DND-41 (cell line): Measurements from ENCODE around the gene C19orf47.

Experiments used
- ATAC-seq: fragments of 200-7000 bp; cut with Tn5 transposase; 3 replicates; pipeline ENCODE4 v1.9.1; 2021; ENCODE audit warnings: low read depth; ENCODE audit not compliant: insufficient read depth
- DNase-seq: peaks from one replicate; pipeline ENCODE4 v3.0.0-alpha.2; 2020
- H2AFZ ChIP-seq: 2 replicates; pipeline ENCODE4 v1.6.0; 2012; ENCODE audit warnings: low read depth, low read length
- H3K27ac ChIP-seq: 2 replicates; pipeline ENCODE4 v1.5.1; 2012; ENCODE audit warnings: low read length, inconsistent platforms
- H3K27me3 ChIP-seq: fragments of 200-600 bp; sonication (generic); 2 replicates; pipeline ENCODE4 v1.6.0; 2012; ENCODE audit warnings: low read length, mild to moderate bottlenecking, inconsistent platforms; ENCODE audit not compliant: insufficient read depth, poor library complexity
- H3K36me3 ChIP-seq: 2 replicates; pipeline ENCODE4 v1.5.1; 2012; ENCODE audit warnings: low read length, inconsistent platforms; ENCODE audit not compliant: insufficient read depth
- H3K4me1 ChIP-seq: 2 replicates; pipeline ENCODE4 v1.5.1; 2012; ENCODE audit warnings: mild to moderate bottlenecking, low read length; ENCODE audit not compliant: insufficient read depth
- H3K4me2 ChIP-seq: 2 replicates; pipeline ENCODE4 v1.6.0; 2012; ENCODE audit warnings: mild to moderate bottlenecking, moderate library complexity, low read length, inconsistent platforms; ENCODE audit not compliant: insufficient read depth
- H3K4me3 ChIP-seq, 2 experiments: fragments of 200-600 bp in 1 of 2; shearing (Covaris generic) in 1 of 2; 2 replicates each; pipeline ENCODE4 v1.5.1; 2012 to 2016; ENCODE audit warnings: inconsistent platforms in 2 of 2, low read length in 2 of 2, mild to moderate bottlenecking in 2 of 2, low read depth in 1 of 2, moderate library complexity in 1 of 2
- H3K79me2 ChIP-seq: 2 replicates; pipeline ENCODE4 v1.6.0; 2012; ENCODE audit warnings: low read length, inconsistent platforms; ENCODE audit not compliant: insufficient read depth
- H3K9ac ChIP-seq: 2 replicates; pipeline ENCODE4 v1.6.0; 2012; ENCODE audit warnings: low read depth, mild to moderate bottlenecking, inconsistent platforms, low read length, moderate library complexity
- H3K9me3 ChIP-seq: 2 replicates; pipeline ENCODE4 v1.5.1; 2012; ENCODE audit warnings: low read length, moderate library complexity, mild to moderate bottlenecking, inconsistent platforms; ENCODE audit not compliant: insufficient read depth, severe bottlenecking
- H4K20me1 ChIP-seq: 2 replicates; pipeline ENCODE4 v1.6.0; 2012; ENCODE audit warnings: low read length; ENCODE audit not compliant: insufficient read depth
- CTCF ChIP-seq: IDR thresholded peaks from 2 replicates; pipeline ENCODE4 v1.5.1; 2012; ENCODE audit warnings: borderline replicate concordance, low read length, moderate library complexity, mild to moderate bottlenecking; ENCODE audit not compliant: poor library complexity, severe bottlenecking; ENCODE audit errors: extremely low read depth
- EZH2 ChIP-seq: IDR thresholded peaks from 3 replicates; pipeline ENCODE4 v1.6.1; 2012; ENCODE audit warnings: borderline replicate concordance, low read depth, mild to moderate bottlenecking, moderate library complexity, low read length, inconsistent platforms; ENCODE audit not compliant: severe bottlenecking

Gene C19orf47

DNA sequence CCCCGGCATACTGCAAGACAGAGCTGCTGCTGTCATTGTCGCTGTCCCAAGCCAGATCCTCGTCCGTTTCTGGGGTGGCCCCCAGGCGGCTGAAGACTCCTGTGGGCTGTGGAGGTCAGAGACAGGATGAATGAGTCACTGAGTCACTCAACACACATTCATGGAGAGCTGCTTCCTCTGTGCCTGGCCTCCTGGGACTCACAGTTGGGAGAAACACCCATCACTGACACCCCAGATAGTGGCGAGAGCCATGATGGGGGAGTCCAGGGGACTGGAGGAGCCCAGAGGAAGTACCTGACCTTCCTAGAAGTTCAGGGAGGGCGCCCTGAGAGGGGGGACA is 26.0 kb downstream of the C19orf47 start:
- Histone ChIP-seq H2AFZ (no peak overlapping the region), H3K4me2 (no peak overlapping the region), H3K9me3 (no peaks in the 10 kb centered on the region), H4K20me1 (peaks cover 6% of the 10 kb centered on the region; the same call in 1 of the 2 replicates), H3K4me1 (no peaks in the 10 kb centered on the region), H3K36me3 (peaks cover 82% of the 10 kb centered on the region), H3K79me2 (no peaks in the 10 kb centered on the region), H3K4me3 (no peak overlapping the region), H3K27me3 (no peaks in the 10 kb centered on the region), H3K9ac (no peak overlapping the region), H3K27ac (no peak overlapping the region)
- TF ChIP-seq CTCF (no peak), EZH2 (no peak)
- no peak for DNase-seq
- no peak for ATAC-seq

DNA sequence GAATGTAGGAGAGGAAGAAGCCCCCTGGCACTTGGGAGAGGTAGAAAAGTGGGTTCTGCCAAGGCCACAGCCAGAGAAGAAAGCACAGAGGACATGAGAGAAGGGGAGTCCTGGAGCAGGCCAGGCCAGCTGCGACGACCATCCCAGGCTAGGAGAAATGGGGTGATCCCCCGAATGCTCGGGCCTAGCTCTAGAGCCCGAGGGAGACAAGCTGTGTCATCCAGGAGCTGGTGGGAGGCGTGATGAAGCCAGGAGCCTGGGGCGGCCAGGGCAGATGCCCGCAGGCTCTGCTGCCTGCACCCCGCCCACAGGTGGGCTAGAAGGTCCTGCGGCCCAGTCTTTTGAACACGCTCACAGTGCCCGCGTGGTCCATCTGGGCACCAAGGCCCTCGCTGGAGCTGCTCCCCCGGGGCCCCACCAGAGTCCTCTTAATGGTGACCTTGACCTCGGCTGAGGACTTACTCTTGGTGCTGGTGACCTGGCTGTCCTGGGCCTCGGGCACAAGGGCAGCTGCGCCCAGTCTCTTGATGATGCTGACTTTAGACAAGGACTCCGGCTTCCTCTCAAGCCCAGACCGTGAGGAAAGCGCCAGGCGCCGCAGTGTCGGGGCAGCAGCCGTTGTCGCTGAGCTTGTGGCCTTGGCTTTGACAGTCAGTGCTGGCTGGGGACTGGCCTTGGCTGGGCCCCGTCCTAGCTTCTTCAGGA is 26.5 kb downstream of the C19orf47 start:
- no peak for TF ChIP-seq EZH2
- TF ChIP-seq CTCF: no peak
- DNase-seq (no peak), ATAC-seq (no peak)
- H3K36me3 ChIP-seq: peaks cover 82% of the 10 kb centered on the region
- no peak overlapping the region for H3K27ac ChIP-seq
- no peaks in the 10 kb centered on the region for H3K9me3 ChIP-seq
- H3K4me2 ChIP-seq: no peak overlapping the region
- no peak overlapping the region for H3K4me3 ChIP-seq
- H3K79me2 ChIP-seq: no peaks in the 10 kb centered on the region
- no peaks in the 10 kb centered on the region for H3K4me1 ChIP-seq
- H2AFZ ChIP-seq: no peak overlapping the region
- no peaks in the 10 kb centered on the region for H3K27me3 ChIP-seq
- peaks cover 6% of the 10 kb centered on the region; the same call in 1 of the 2 replicates for H4K20me1 ChIP-seq
- H3K9ac ChIP-seq: no peak overlapping the region

GRCh38 chr19:40321076-40321475 is 27.1 kb downstream of the C19orf47 start:
- TF ChIP-seq EZH2: no peak
- TF ChIP-seq CTCF: no peak
- H4K20me1 ChIP-seq: peaks cover 2% of the 10 kb centered on the region; the same call in 1 of the 2 replicates
- H3K4me1 ChIP-seq: no peaks in the 10 kb centered on the region
- H3K9me3 ChIP-seq: no peaks in the 10 kb centered on the region
- DNase-seq: no peak
- H3K27ac ChIP-seq: no peak overlapping the region
- H3K27me3 ChIP-seq: no peaks in the 10 kb centered on the region
- no peak overlapping the region for H2AFZ ChIP-seq
- no peak overlapping the region for H3K9ac ChIP-seq
- no peak overlapping the region for H3K4me3 ChIP-seq
- no peak overlapping the region for H3K4me2 ChIP-seq
- H3K36me3 ChIP-seq: peaks cover 82% of the 10 kb centered on the region
- H3K79me2 ChIP-seq: no peaks in the 10 kb centered on the region
- ATAC-seq: no peak

DNA sequence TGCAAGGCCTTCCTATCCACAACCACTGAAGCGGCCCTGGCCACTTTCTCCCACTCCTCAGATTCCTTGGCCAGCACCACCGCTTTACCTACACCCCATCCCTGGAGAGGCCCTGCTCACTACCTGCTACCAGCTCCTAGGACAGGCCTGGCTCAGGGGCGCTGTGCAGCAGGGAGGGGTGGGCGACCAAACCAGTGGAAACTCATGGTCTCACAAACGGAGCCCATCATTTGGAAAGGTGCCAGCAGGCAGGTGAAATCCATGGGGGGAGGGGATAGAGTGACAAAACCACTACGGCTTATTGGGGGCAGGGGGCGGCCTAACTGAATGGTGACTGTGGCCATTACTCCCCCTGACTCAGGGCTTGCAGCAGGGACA is 27.6 kb downstream of the C19orf47 start:
- peaks cover 79% of the 10 kb centered on the region for H3K36me3 ChIP-seq
- DNase-seq: no peak

More for the DNA sequence above, 27.6 kb downstream of the C19orf47 start:
- no peaks in the 10 kb centered on the region for H3K4me1 ChIP-seq
- no peaks in the 10 kb centered on the region for H3K27me3 ChIP-seq
- no peak overlapping the region for H3K9ac ChIP-seq
- no peak overlapping the region for H3K4me2 ChIP-seq
- H3K4me3 ChIP-seq: no peak overlapping the region
- no peak overlapping the region for H3K27ac ChIP-seq
- no peaks in the 10 kb centered on the region for H3K79me2 ChIP-seq
- TF ChIP-seq CTCF (no peak), EZH2 (no peak)
- H3K9me3 ChIP-seq: no peaks in the 10 kb centered on the region
- H4K20me1 ChIP-seq: peaks cover 2% of the 10 kb centered on the region; the same call in 1 of the 2 replicates
- ATAC-seq: no peak
- no peak overlapping the region for H2AFZ ChIP-seq
